HG03196 (cell line): ENCODE results near the gene EEF2.
"Not testable (repeated sequence)": the region's sequence is repeated elsewhere in the genome, so short reads cannot be mapped to it uniquely, and the experiment has no call there.

Experiments
- ATAC-seq: cut with Tn5 transposase; IDR thresholded peaks from one replicate; pipeline ENCODE4 v1.9.1; 2021; ENCODE audit not compliant: unreplicated experiment

The EEF2 gene

DNA sequence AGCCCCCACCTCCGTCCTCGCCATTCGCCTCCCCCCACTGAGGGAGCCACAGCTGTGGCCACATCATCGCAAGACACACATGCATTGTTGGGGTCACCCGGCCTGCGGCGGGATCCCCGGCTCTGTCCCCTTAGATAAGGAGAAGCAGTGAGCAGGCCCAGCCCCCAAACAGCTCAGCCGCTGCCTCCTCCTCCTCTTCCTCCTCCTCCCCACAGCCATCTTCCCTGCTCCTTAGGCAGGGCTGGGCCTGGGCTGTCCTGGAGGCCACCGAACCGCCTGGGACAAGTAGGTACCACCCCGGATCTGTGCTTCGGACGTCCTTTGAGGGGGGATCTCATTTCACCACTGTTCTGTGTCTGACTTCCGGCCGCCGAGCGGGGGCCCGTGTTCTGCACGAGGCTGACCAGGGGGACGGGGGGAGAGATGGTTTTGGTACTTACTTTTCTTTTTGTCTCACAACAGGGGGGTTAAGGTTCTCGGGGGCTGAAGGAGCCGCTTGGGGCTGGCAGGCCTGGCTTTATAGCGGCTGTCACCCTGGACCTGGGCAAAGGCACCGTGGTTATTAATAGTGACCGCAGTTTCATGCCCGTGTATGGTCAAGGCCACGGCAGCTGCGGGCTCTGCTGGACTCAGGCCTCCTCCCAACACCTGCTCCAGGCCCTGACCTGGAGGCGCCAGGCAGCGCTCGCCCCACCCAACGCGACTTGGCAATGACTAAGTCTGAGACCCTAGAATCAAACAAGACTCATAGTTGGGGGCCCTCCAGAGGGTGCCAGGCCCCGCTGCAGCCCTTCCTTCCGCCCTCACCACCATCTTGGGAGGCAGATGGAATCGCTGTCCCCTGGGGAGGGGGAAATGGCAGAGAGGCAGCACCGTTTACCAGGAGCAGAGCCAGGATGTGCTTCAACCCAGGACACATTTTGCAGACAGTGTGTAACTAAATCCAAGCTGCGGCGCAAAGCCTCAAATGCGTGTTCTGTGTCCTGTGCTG lies 34.1 kb downstream of the EEF2 start:
- ATAC-seq, result no peak

DNA sequence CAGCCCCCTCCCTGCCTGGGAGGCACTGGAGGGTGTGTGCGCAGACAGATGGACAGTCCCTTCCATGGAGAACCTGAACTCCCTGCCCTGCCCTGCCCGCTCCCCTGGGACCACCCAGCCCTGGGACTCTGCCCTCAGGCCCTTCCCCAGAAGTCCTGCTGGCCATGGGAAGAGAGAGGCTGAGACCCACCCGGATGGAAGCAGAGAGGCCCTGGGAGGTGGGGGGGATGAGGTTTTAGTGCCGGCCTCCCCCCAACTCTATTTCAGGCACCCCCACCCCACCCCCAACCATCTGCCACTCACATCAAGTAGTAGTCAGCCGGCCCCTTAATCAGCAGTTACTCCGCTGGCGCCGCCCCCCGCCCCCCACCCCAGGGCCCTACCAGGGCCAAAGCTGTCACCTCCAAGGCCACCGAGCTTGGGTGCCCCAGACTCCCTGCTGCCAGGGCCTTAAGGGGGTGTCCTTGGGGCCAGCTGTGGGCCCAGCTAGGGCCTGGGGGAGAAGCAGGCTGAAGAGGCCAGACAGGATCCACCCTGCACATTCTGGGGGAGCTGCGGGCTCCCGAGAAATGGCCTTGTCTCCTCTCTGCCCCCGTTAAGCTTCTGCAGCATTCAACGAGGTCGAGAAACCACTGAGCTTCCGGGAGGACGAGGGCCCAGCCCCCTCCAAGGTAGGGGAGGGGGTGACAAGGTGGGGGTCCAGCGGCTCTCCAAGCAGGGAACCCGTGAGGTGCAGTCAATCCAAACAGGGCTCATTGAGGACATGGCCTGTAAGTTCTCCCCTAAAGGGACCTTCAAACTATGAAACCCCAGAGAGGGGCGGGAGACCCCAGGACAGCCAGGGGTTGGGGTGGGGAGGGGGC lies 35.0 kb downstream of the EEF2 start:
- ATAC-seq, result no peak

- ATAC-seq, result no peak
Measured at GRCh38 chr19:3949294-3949693, 36.0 kb downstream of the EEF2 start.

DNA sequence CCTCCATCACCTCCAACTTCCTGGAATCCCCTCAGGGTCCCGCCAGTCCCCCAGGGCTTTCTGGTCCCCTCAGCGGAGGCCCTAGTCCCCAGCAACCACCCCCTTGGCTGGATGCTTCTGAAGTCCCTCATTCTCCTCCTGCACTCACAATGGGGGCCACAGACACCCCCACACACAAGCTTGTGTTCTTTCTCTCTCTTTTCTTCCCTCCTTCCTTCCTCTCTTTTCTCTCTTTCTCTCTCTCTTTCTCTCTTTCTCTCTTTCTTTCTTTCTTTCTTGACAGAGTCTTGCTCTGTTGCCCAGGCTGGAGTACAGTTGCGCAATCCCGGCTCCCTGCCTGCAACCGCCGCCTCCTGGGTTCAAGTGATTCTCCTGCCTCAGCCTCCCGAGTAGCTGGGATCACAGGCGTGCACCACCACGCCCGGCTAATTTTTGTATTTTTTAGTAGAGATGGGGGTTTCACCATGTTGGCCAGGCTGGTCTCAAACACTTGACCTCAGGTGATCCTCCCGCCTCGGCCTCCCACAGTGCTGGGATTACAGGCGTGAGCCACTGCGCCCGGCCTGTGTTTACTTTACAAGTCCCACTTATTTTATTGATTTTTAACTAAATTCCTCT lies 37.8 kb downstream of the EEF2 start:
- not testable (repeated sequence) for ATAC-seq

DNA sequence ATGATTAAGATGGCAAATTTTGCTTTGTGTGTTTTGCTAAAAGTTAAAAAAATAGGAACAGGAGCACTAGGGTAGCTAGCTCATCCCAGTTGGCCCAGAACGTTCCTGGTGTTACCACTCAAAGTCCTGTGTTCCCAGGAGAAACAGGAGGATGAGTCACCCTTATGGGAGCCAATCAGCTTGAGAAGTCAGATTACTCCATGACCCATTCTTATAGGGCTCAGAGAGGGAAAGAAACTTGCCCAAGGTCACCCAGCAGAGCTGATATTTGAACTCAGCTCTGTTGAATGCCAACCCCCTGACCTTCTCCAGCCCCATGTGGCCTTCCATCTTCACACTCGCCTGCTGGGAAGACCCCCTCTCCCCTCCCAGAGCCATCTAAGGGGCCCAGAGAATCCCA lies 39.4 kb downstream of the EEF2 start:
- no peak for ATAC-seq

DNA sequence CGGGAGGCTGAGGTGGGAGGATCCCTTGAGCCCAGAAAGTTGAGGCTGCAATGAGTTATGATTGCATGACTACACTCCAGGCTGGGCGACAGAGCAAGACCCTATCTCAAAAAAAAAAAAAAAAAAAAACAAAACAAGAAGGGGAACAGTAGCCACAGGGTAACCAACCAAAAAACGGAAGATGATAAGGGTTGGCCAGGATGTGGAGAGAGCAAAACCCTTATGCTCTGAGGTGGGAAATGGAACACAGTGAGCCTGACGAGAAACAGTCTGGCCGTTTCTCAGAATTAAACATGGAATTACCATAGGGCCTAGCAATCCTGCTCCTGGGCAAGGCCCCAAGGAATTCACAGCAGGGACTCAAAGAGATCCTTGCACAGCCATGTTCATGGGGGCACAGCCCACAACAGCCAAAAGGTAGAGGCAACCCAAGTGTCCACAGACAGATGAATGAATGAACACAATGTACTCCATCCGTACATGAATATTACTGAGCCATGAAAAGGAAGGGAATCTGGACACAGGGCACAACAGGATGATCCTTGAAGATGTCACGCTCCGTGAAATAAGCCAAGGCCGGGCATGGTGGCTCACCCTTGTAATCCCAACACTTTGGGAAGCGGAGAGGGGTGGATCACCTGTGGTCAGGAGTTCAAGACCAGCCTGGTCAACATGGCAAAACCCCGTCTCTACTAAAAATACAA lies 41.1 kb downstream of the EEF2 start:
- no peak for ATAC-seq

GRCh38 chr19:3942790-3943409 lies 42.4 kb downstream of the EEF2 start:
- no peak for ATAC-seq

DNA sequence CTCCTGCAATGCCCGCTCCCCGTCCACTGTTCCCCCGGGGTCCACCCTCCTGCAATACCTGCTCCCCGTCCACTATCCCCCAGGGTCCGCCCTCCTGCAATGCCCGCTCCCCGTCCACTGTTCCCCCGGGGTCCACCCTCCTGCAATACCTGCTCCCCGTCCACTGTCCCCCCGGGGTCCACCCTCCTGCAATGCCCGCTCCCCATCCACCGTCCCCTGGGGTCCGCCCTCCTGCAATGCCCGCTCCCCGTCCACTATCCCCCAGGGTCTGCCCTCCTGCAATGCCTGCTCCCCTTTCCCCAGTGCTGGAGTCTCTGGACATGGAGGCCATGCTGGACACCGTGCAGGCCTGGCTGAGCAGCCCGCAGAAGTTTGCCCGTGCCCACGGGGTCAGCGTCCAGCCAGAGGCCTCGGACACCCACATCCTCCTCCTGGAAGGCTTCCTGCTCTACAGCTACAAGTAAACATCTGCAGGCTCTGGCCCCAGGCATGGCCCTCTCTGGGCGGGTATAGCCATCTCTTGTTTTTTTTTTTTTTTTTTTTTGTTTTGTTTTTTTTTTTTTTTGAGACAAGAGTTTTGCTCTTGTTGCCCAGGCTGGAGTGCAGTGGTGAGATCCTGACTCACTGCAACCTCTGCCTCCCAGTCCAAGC lies 46.8 kb downstream of the EEF2 start:
- ATAC-seq, result not testable (repeated sequence)

GRCh38 chr19:3936506-3937442 lies 48.5 kb downstream of the EEF2 start:
- no peak for ATAC-seq

GRCh38 chr19:3932931-3933810 lies 52.1 kb downstream of the EEF2 start, which contains the start of gene NMRK2:
Gene NMRK2 (plus strand): TSS chr19:3933069. CDS start chr19:3933672, 603 bp downstream.
- ATAC-seq, result no peak

GRCh38 chr19:3931041-3931440 lies 54.2 kb downstream of the EEF2 start:
- ATAC-seq, result no peak
